B cell (primary cell): Measurements from ENCODE around the gene ALDH4A1. TPM values are rescaled to one million over a fixed set of nuclear protein-coding genes. Genes with fewer than 3 reads are reported as not detected.

Experiments used
- ATAC-seq: fragments of 200-7000 bp; cut with Tn5 transposase; one replicate; pipeline ENCODE4 v1.10.0; 2021; ENCODE audit warnings: low read depth, mild to moderate bottlenecking, moderate number of reproducible peaks, moderate library complexity
- CTCF ChIA-PET: fragments of 350-600 bp; sonication (Branson Sonifier 250); formaldehyde crosslinking; loops from one replicate; lab custom pipeline; 2021; ENCODE audit warnings: antibody characterized with exemption, inconsistent platforms; lab: Charles Lee
- POLR2A ChIA-PET: fragments of 350-600 bp; sonication (Branson Sonifier 250); formaldehyde crosslinking; loops from one replicate; lab custom pipeline; 2021; ENCODE audit warnings: antibody characterized with exemption; lab: Charles Lee
- DNase-seq: peaks from one replicate; pipeline ENCODE4 v3.0.0; 2013
- H2AFZ ChIP-seq: 2 replicates; pipeline ENCODE4 v1.6.1; 2012; ENCODE audit warnings: mild to moderate bottlenecking, low read depth, low read length; ENCODE audit not compliant: insufficient read depth, poor library complexity, severe bottlenecking
- H3K27ac ChIP-seq, 2 donors: 1 replicate in 1 of 2; 2 replicates in 1 of 2; pipeline ENCODE4 v1.5.1; 2012 to 2013; ENCODE audit warnings: low read length in 2 of 2, mild to moderate bottlenecking in 2 of 2, moderate library complexity in 1 of 2
- H3K27me3 ChIP-seq, 4 experiments: fragments of 200-600 bp in 1 of 4; sonication (generic) in 1 of 4; replicated peaks in 1 of 4; 1 replicate in 2 of 4; 2 replicates in 2 of 4; pipeline versions ENCODE4 v1.6.1 to v1.7.0; 2013 to 2016; ENCODE audit warnings: low read length in 3 of 4, mild to moderate bottlenecking in 2 of 4, mixed read lengths in 1 of 4, moderate library complexity in 1 of 4; ENCODE audit not compliant: insufficient read depth in 4 of 4, control insufficient read depth in 3 of 4; ENCODE audit errors: control extremely low read depth in 1 of 4
- H3K36me3 ChIP-seq, 2 experiments: replicated peaks in 1 of 2; 1 replicate in 1 of 2; 2 replicates in 1 of 2; pipeline versions ENCODE4 v1.6.1 to v1.7.1; 2013; ENCODE audit warnings: low read length in 1 of 2; ENCODE audit not compliant: insufficient read depth in 2 of 2, control insufficient read depth in 1 of 2; ENCODE audit errors: control extremely low read depth in 1 of 2, extremely low read depth in 1 of 2
- H3K4me1 ChIP-seq, 2 donors: fragments of 200-600 bp in 1 of 2; sonication (generic) in 1 of 2; 1 replicate in 1 of 2; 2 replicates in 1 of 2; pipeline versions ENCODE4 v1.5.1 to v1.6.1; 2013 to 2017; ENCODE audit warnings: low read length in 2 of 2; ENCODE audit not compliant: control insufficient read depth in 2 of 2, insufficient read depth in 2 of 2
- H3K4me2 ChIP-seq: replicated peaks from 2 replicates; pipeline ENCODE3; 2012; ENCODE audit warnings: mild to moderate bottlenecking, low read depth, low read length; ENCODE audit not compliant: poor library complexity, severe bottlenecking
- H3K4me3 ChIP-seq, 5 experiments: fragments of 200-600 bp in 1 of 5; sonication (generic) in 1 of 5; 1 replicate in 3 of 5; 2 replicates in 2 of 5; pipeline versions ENCODE4 v1.5.1 to v1.7.0; 2011 to 2016; ENCODE audit warnings: low read length in 4 of 5, mild to moderate bottlenecking in 4 of 5, low read depth in 2 of 5, control low read depth in 1 of 5, moderate library complexity in 1 of 5; ENCODE audit not compliant: insufficient read depth in 1 of 5; ENCODE audit errors: control extremely low read depth in 1 of 5, extremely low read depth in 1 of 5
- H3K79me2 ChIP-seq: fragments of 200-600 bp; sonication (generic); one replicate; pipeline ENCODE4 v1.6.0; 2016; ENCODE audit warnings: low read length; ENCODE audit not compliant: control insufficient read depth, insufficient read depth
- H3K9ac ChIP-seq: fragments of 200-600 bp; sonication (generic); 2 replicates; pipeline ENCODE4 v1.6.1; 2017; ENCODE audit warnings: mild to moderate bottlenecking, low read length, moderate library complexity
- H3K9me3 ChIP-seq, 3 donors: one replicate each; pipeline versions ENCODE4 v1.6.1 to v1.7.1; 2013; ENCODE audit warnings: low read length in 2 of 3; ENCODE audit not compliant: control insufficient read depth in 2 of 3, insufficient read depth in 1 of 3; ENCODE audit errors: control extremely low read depth in 1 of 3
- H4K20me1 ChIP-seq: 2 replicates; pipeline ENCODE4 v1.6.0; 2012; ENCODE audit warnings: mild to moderate bottlenecking, low read length; ENCODE audit not compliant: insufficient read depth, control insufficient read depth, poor library complexity, severe bottlenecking
- H3K27ac Mint-ChIP-seq: one replicate; pipeline ENCODE4 v1.8.0; 2021; ENCODE audit warnings: mixed read lengths
- H3K27me3 Mint-ChIP-seq: one replicate; pipeline ENCODE4 v1.8.0; 2021; ENCODE audit warnings: mixed read lengths
- H3K4me1 Mint-ChIP-seq: one replicate; pipeline ENCODE4 v1.8.0; 2021; ENCODE audit warnings: mixed read lengths
- H3K4me3 Mint-ChIP-seq: one replicate; pipeline ENCODE4 v1.8.0; 2021; ENCODE audit warnings: mixed read lengths
- H3K9me3 Mint-ChIP-seq: one replicate; pipeline ENCODE4 v1.8.0; 2022; ENCODE audit warnings: mixed read lengths; ENCODE audit not compliant: insufficient read depth
- EZH2 ChIP-seq: IDR thresholded peaks from 2 replicates; pipeline ENCODE4 v1.6.1; 2012; ENCODE audit warnings: borderline replicate concordance, low read depth, mild to moderate bottlenecking, moderate library complexity, low read length; ENCODE audit not compliant: insufficient read depth, poor library complexity, severe bottlenecking
- WGBS: methylation state at CpG from one replicate; pipeline ENCODE4 v1.1.5; 2013; ENCODE audit warnings: missing lambda C conversion rate; ENCODE audit not compliant: insufficient coverage; 5-methylcytosine and 5-hydroxymethylcytosine counted together
- intact Hi-C: fragments of 100-400 bp; cut with micrococcal nuclease; formaldehyde crosslinking; loops from one replicate; pipeline ENCODE4 v1.10.0; 2022
- polyA plus RNA-seq: library from polyadenylated mRNA; depleted of rRNA; stranded (reverse); fragments of >200 nt; gene quantifications from 2 replicates; pipeline ENCODE4 v1.2.3, GENCODE V29; 2012
- total RNA-seq, 2 donors: library from RNA; stranded (reverse); fragments of 120-200 nt in 1 of 2; gene quantifications; 1 replicate in 1 of 2; 2 replicates in 1 of 2; pipeline versions ENCODE4 v1.2.3 to v1.2.4, GENCODE V29; 2013 to 2022
- TF ChIP-seq, protein P1 (sequence below): fragments of 200-600 bp; IDR thresholded peaks from one replicate; pipeline ENCODE4 v1.8.0; 2022; ENCODE audit warnings: antibody characterized with exemption, mild to moderate bottlenecking

Gene ALDH4A1
- total and polyA plus RNA-seq, 2 donors (not counting 1 experiment from before 2014, with no cell fraction given): 2.7 to 3.4 TPM

DNA sequence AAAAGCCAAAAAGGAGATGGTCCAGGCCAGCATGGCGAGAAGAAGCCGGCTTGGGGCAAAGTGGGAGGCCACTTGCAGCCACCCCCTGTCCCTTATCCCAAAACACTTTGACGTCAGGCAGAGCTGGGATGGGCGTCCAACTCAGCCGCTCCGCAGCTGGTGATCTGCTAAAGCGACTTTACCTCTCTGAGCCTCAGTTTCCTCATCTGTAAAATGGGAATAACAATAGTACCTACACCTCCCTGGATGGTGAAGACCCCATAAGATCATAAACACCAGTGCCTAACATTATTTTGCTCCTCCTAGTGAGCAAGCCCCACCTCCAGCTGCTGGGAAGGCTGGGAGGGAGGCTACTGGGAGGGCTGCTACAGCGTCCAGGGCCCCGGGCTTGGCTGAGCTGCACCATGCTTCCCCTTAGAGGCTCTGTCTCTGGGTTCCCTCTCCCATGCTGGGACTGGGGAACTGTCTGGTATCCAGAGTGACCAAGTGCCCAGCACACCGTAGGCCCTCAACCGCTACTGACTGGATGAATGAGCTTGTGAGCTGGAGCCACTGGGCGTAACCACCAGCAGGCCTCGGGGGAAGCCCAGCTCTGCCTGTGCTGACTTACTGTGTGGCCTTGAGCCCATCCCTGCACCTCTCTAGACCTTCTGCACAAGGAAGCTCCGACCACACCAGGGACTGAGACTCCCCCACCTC lies 35.8 kb upstream of the ALDH4A1 start:
- CTCF ChIA-PET: interaction anchor here (0.6 to 3.2 kb wide), 5 partner anchors 12 to 32 kb away, joined by 3 to 10 read pairs (median 4); no protein-coding TSS in a partner anchor
- H3K27ac Mint-ChIP-seq: no peak overlapping the region
- no peaks in the 10 kb centered on the region for H3K27me3 ChIP-seq
- H4K20me1 ChIP-seq: peaks cover 89% of the 10 kb centered on the region
- no peak overlapping the region for H3K9ac ChIP-seq
- TF ChIP-seq, protein P1, sequence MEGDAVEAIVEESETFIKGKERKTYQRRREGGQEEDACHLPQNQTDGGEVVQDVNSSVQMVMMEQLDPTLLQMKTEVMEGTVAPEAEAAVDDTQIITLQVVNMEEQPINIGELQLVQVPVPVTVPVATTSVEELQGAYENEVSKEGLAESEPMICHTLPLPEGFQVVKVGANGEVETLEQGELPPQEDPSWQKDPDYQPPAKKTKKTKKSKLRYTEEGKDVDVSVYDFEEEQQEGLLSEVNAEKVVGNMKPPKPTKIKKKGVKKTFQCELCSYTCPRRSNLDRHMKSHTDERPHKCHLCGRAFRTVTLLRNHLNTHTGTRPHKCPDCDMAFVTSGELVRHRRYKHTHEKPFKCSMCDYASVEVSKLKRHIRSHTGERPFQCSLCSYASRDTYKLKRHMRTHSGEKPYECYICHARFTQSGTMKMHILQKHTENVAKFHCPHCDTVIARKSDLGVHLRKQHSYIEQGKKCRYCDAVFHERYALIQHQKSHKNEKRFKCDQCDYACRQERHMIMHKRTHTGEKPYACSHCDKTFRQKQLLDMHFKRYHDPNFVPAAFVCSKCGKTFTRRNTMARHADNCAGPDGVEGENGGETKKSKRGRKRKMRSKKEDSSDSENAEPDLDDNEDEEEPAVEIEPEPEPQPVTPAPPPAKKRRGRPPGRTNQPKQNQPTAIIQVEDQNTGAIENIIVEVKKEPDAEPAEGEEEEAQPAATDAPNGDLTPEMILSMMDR: no peak
- no peak for TF ChIP-seq EZH2
- H3K4me2 ChIP-seq: no peak overlapping the region
- peaks cover 88% of the 10 kb centered on the region for H3K79me2 ChIP-seq
- 76% methylated on average over 12 of the region's 14 CpGs for WGBS
- no peak overlapping the region for H3K4me3 Mint-ChIP-seq
- H2AFZ ChIP-seq: no peak overlapping the region
- intact Hi-C loops: no loop called here
- POLR2A ChIA-PET: no interaction called here
- H3K4me3 ChIP-seq: no peak overlapping the region
- no peak for DNase-seq
- peaks cover 0 to 10% of the 10 kb centered on the region in 2 donors for H3K4me1 ChIP-seq
- H3K27me3 Mint-ChIP-seq: no peaks in the 10 kb centered on the region
- H3K4me1 Mint-ChIP-seq: peaks cover 39% of the 10 kb centered on the region
- no peak overlapping the region for H3K27ac ChIP-seq
- H3K9me3 Mint-ChIP-seq: no peaks in the 10 kb centered on the region
- no peak for ATAC-seq
- no peaks in the 10 kb centered on the region for H3K9me3 ChIP-seq
- H3K36me3 ChIP-seq: peaks cover 0 to 4% of the 10 kb centered on the region in 2 experiments

DNA sequence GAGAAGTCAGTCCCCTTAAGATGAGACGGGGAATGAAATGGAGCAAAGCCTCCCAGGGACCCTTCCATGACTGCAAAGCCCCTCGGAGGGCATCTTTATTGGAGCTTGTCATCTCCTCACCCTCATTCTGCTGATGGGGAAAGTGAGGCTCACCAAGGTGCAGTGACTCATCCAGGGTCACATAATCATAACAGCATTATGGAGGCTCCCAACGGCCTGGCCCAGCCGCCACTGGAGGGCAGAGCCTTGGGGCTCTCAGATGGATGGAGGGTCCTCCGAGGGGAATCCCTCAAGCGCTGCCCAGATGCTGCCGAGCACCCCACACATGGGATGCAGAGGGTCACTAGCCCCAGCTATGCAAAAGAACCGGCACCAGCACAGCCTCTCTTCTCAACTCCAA lies 35.2 kb upstream of the ALDH4A1 start:
- no peaks in the 10 kb centered on the region for H3K9me3 ChIP-seq
- H3K9me3 Mint-ChIP-seq: no peaks in the 10 kb centered on the region
- H2AFZ ChIP-seq: no peak overlapping the region
- ChIA-PET CTCF (interaction anchor here (1.4 to 3.2 kb wide), 2 partner anchors 13 to 30 kb away, joined by 5 to 10 read pairs; no protein-coding TSS in a partner anchor), POLR2A (no interaction called here)
- no peak overlapping the region for H3K4me3 ChIP-seq
- peaks cover 89% of the 10 kb centered on the region for H4K20me1 ChIP-seq
- H3K4me3 Mint-ChIP-seq: no peak overlapping the region
- H3K9ac ChIP-seq: no peak overlapping the region
- DNase-seq (no peak), ATAC-seq (no peak)
- peaks cover 0 to 4% of the 10 kb centered on the region in 2 experiments for H3K36me3 ChIP-seq
- H3K79me2 ChIP-seq: peaks cover 88% of the 10 kb centered on the region
- no peaks in the 10 kb centered on the region for H3K27me3 ChIP-seq
- no peak for TF ChIP-seq EZH2
- TF ChIP-seq, protein P1: no peak
- peaks cover 0 to 10% of the 10 kb centered on the region in 2 donors for H3K4me1 ChIP-seq
- no peak overlapping the region for H3K27ac Mint-ChIP-seq
- WGBS: 92% methylated on average over 6 of the region's 8 CpGs
- no peak overlapping the region for H3K27ac ChIP-seq
- no peaks in the 10 kb centered on the region for H3K27me3 Mint-ChIP-seq
- H3K4me2 ChIP-seq: no peak overlapping the region
- peaks cover 43% of the 10 kb centered on the region for H3K4me1 Mint-ChIP-seq
- intact Hi-C loops: no loop called here
